NCI-H748 treated with DMSO at 0.1 percent for 48 hours (cell line): ENCODE data around the gene SV2C.

Experiments used
- DNase-seq: peaks from one replicate; lab custom pipeline; 2025; lab: John Stamatoyannopoulos, UW

SV2C gene

GRCh38 chr5:76384189-76384588 is 301.0 kb downstream of the SV2C start:
- no peak for DNase-seq

- no peak for DNase-seq
Observed at GRCh38 chr5:76384705-76385104, 301.5 kb downstream of the SV2C start.

- no peak for DNase-seq
Observed at GRCh38 chr5:76385540-76385939, 302.4 kb downstream of the SV2C start.

- no peak for DNase-seq
Observed at GRCh38 chr5:76386360-76386759, 303.2 kb downstream of the SV2C start.

- DNase-seq, result no peak
Observed at GRCh38 chr5:76388236-76388635, 305.1 kb downstream of the SV2C start.

GRCh38 chr5:76388791-76389512 is 305.8 kb downstream of the SV2C start:
- no peak for DNase-seq

GRCh38 chr5:76389513-76390154 is 306.5 kb downstream of the SV2C start:
- no peak for DNase-seq

GRCh38 chr5:76391014-76391413 is 307.8 kb downstream of the SV2C start:
- DNase-seq, result no peak

GRCh38 chr5:76393035-76393680 is 310.0 kb downstream of the SV2C start:
- no peak for DNase-seq

- DNase-seq, result no peak
Observed at GRCh38 chr5:76397200-76397599, 314.0 kb downstream of the SV2C start.

- DNase-seq, result no peak
Observed at GRCh38 chr5:76399268-76399667, 316.1 kb downstream of the SV2C start.

GRCh38 chr5:76400466-76400865 is 317.3 kb downstream of the SV2C start:
- DNase-seq, result no peak

GRCh38 chr5:76401801-76402250 is 318.6 kb downstream of the SV2C start:
- no peak for DNase-seq

- peak; percentile 68 for DNase-seq
Observed at GRCh38 chr5:76402251-76402885, 319.2 kb downstream of the SV2C start.

GRCh38 chr5:76402886-76403765 is 319.9 kb downstream of the SV2C start, which contains the start of gene IQGAP2:
IQGAP2 (plus strand) TSS chr5:76403285; CDS start chr5:76403546, 261 bp downstream.
- peak; percentile 68 for DNase-seq
